Measurements from ENCODE around the gene MGAT4A.

The MGAT4A gene

GRCh38 chr2:98577313-98577712, 153.6 kb downstream of the MGAT4A start:
- no peak for DNase-seq (ENCODE audit: low read depth in 3 of 3, low spot score in 1 of 3)

- no peak for DNase-seq (ENCODE audit: low read depth in 3 of 3, low spot score in 1 of 3)
Observed at GRCh38 chr2:98576666-98577312, 154.1 kb downstream of the MGAT4A start.

DNA sequence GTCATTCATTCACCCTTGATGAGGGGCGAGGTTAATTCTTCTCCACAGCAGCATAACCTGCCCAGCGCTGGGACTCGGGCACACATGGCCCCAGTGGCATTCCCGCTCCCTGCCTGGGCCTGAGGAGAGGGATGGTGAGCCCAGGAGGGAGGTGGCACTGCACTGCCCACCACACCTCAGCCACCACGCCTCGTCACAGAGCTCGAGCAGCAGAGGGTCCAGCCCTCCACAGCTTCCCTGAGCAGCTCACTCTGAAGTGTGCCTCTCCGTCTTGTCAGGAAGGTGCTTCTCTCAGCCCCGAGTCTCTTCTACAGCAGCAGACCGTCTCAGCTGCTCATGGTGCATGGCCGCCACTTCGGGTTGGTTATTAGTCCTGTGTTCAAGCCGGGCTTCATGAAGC, 157.5 kb downstream of the MGAT4A start:
- DNase-seq (ENCODE audit: low read depth in 3 of 3, low spot score in 1 of 3) = no peak

DNA sequence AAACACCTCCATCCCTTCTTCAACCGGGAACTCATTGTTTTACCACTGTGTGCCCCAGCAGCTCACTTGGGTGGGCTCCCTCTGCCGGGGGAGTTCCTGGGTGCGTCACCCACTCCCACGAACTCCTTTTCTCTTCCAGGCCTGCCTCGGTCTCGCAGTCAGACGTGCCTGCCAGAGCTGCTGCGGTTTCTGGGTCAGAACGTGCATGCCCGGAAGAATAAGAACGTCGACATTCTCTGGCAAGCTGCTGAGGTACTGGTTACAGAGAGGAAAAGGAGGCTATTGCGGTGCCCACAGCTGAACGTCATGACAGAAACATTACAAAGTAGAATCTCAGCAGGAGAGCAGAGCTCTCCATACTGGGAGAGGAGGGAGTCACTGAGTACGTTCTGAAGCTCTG, 158.3 kb downstream of the MGAT4A start:
- DNase-seq (ENCODE audit: low read depth in 3 of 3, low spot score in 1 of 3) = no peak

GRCh38 chr2:98572211-98572610, 158.7 kb downstream of the MGAT4A start:
- DNase-seq (ENCODE audit: low read depth in 3 of 3, low spot score in 1 of 3) = no peak

- DNase-seq (ENCODE audit: low read depth in 3 of 3, low spot score in 1 of 3) = no peak
Observed at GRCh38 chr2:98571796-98572195, 159.1 kb downstream of the MGAT4A start.

- no peak for DNase-seq (ENCODE audit: low read depth in 3 of 3, low spot score in 1 of 3)
Observed at GRCh38 chr2:98571121-98571701, 159.7 kb downstream of the MGAT4A start.

- no peak for DNase-seq (ENCODE audit: low read depth in 3 of 3, low spot score in 1 of 3)
Observed at GRCh38 chr2:98570356-98570755, 160.6 kb downstream of the MGAT4A start.

DNA sequence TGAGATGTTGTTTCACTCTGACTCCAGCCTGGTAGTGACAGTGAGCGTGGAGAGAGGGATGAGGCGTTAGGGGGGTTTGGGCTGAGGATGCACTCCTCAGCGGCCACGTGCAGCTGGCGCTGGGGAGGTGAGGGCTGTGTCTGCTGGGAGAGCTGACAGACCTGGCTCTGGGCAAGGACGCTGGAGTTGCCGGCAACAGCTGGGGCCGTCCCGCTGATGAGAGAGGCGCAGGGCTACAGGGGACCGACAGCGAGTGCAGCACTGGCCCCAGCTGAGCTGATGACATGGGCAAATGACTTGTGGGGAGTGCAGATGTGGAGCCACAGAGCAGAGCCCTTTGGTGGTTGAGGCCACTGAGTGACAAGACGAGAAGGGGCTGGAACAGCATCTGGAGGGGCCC, 161.0 kb downstream of the MGAT4A start:
- DNase-seq (ENCODE audit: low read depth in 3 of 3, low spot score in 1 of 3) = no peak

DNA sequence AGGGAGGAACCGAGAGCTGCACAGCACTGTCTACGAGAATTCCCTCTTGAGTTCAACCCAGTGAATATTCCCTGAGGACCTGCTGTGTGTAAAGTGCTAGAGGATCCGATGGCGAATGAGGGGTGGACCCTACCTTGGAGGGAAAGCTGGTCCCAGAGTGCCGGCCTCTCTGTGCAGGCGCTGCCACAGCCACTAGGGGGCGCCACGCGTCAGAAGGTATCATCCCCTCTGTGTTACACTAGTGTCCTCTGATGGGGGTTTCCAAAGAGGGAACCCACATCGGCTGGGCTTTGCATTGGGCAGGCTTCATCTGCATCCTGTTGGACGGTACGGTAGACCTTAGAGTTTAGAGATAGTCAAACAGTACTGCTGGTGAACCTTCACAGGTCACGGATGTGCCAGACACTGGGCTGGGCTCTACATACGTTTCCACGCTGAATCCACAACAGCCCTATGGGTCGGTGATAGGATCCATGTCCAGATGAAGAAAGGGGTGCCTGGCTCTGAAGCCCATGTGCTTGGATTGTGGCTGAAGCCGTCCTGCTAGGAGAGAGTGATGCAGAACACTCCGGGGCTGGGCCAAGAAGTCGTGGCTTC, 161.6 kb downstream of the MGAT4A start:
- peak; percentile 13 to 70 (median 48) for DNase-seq (ENCODE audit: low read depth in 3 of 3, low spot score in 1 of 3)
